NCI-H460 (cell line): Measurements from ENCODE around the gene MRPL52. TPM values are rescaled to one million over a fixed set of nuclear protein-coding genes. Genes with fewer than 3 reads are reported as not detected.
"Not testable (repeated sequence)": the region's sequence is repeated elsewhere in the genome, so short reads cannot be mapped to it uniquely, and the experiment has no call there.

ENCODE experiments used
- DNase-seq: peaks from one replicate; pipeline ENCODE4 v3.0.0-alpha.2; 2016; ENCODE audit warnings: low read depth; ENCODE audit errors: extremely low read depth
- total RNA-seq: library from RNA; depleted of rRNA; stranded (reverse); fragments of >200 nt; shearing (Covaris generic); gene quantifications from 2 replicates; pipeline ENCODE4 v1.2.3, GENCODE V29; 2014

Gene MRPL52
- total RNA-seq, 1 experiment from 2014 or later = 68.9 TPM

- DNase-seq = no peak
Observed at GRCh38 chr14:22837750-22838538, 8.3 kb downstream of the MRPL52 start.

- no peak for DNase-seq
Observed at GRCh38 chr14:22838631-22839041, 8.9 kb downstream of the MRPL52 start.

GRCh38 chr14:22839159-22839779 lies 9.6 kb downstream of the MRPL52 start:
- DNase-seq = no peak

- DNase-seq = no peak
Observed at GRCh38 chr14:22841311-22841710, 11.6 kb downstream of the MRPL52 start.

GRCh38 chr14:22841769-22842168 lies 12.1 kb downstream of the MRPL52 start:
- no peak for DNase-seq

- DNase-seq = no peak
Observed at GRCh38 chr14:22842211-22843122, 12.8 kb downstream of the MRPL52 start.

- DNase-seq = no peak
Observed at GRCh38 chr14:22843123-22843925, 13.6 kb downstream of the MRPL52 start.

GRCh38 chr14:22844221-22845102 lies 14.8 kb downstream of the MRPL52 start:
- DNase-seq = no peak

GRCh38 chr14:22845103-22845394 lies 15.4 kb downstream of the MRPL52 start:
- DNase-seq = no peak

- DNase-seq = no peak
Observed at GRCh38 chr14:22845821-22846625, 16.3 kb downstream of the MRPL52 start.

GRCh38 chr14:22846811-22847307 lies 17.2 kb downstream of the MRPL52 start:
- DNase-seq = no peak

GRCh38 chr14:22847661-22848341 lies 18.1 kb downstream of the MRPL52 start:
- DNase-seq = no peak

GRCh38 chr14:22848351-22849164 lies 18.9 kb downstream of the MRPL52 start:
- no peak for DNase-seq

GRCh38 chr14:22849212-22849819 lies 19.6 kb downstream of the MRPL52 start:
- no peak for DNase-seq

- DNase-seq = no peak
Observed at GRCh38 chr14:22850944-22851764, 21.5 kb downstream of the MRPL52 start.

- DNase-seq = not testable (repeated sequence)
Observed at GRCh38 chr14:22852178-22852577, 22.5 kb downstream of the MRPL52 start.
